Glutamatergic neuron (in vitro differentiated cells): ENCODE results near the gene SYNDIG1. TPM values are rescaled to one million over a fixed set of nuclear protein-coding genes. Genes with fewer than 3 reads are reported as not detected.

Experiments
- DNase-seq: peaks from one replicate; pipeline ENCODE4 v3.0.0; 2022
- H3K27ac Mint-ChIP-seq: one replicate; pipeline ENCODE4 v1.8.0; 2020; ENCODE audit warnings: mild to moderate bottlenecking, mixed read lengths, inconsistent platforms; ENCODE audit not compliant: unreplicated experiment
- H3K27me3 Mint-ChIP-seq: one replicate; pipeline ENCODE4 v1.8.0; 2020; ENCODE audit warnings: mild to moderate bottlenecking, moderate library complexity, mixed read lengths, inconsistent platforms; ENCODE audit not compliant: unreplicated experiment
- H3K36me3 Mint-ChIP-seq: one replicate; pipeline ENCODE4 v1.8.0; 2020; ENCODE audit warnings: mild to moderate bottlenecking, mixed read lengths, inconsistent platforms; ENCODE audit not compliant: unreplicated experiment
- H3K4me1 Mint-ChIP-seq: one replicate; pipeline ENCODE4 v1.8.0; 2020; ENCODE audit warnings: mild to moderate bottlenecking, low read depth, mixed read lengths, inconsistent platforms; ENCODE audit not compliant: unreplicated experiment
- H3K4me3 Mint-ChIP-seq: one replicate; pipeline ENCODE4 v1.8.0; 2020; ENCODE audit warnings: mild to moderate bottlenecking, mixed read lengths, inconsistent platforms; ENCODE audit not compliant: unreplicated experiment
- H3K9me3 Mint-ChIP-seq: one replicate; pipeline ENCODE4 v1.8.0; 2020; ENCODE audit warnings: mild to moderate bottlenecking, moderate library complexity, mixed read lengths, inconsistent platforms; ENCODE audit not compliant: unreplicated experiment
- total RNA-seq: library from RNA; stranded (reverse); fragmentation: NEBNext Ultra II Directional; extraction: Animal tissue kit (Norgen Biotek cat#: 25700); gene quantifications from one replicate; pipeline ENCODE4 v1.2.1, GENCODE V29; 2021; ENCODE audit not compliant: unreplicated experiment
- TF ChIP-seq, protein P1 (sequence below): fragments of 200-600 bp; sonication (generic); IDR thresholded peaks from one replicate; pipeline ENCODE4 v1.5.0; 2021; ENCODE audit not compliant: partially characterized antibody, unreplicated experiment

SYNDIG1 gene
- total RNA-seq, 1 donor from 2014 or later: 10.4 TPM

DNA sequence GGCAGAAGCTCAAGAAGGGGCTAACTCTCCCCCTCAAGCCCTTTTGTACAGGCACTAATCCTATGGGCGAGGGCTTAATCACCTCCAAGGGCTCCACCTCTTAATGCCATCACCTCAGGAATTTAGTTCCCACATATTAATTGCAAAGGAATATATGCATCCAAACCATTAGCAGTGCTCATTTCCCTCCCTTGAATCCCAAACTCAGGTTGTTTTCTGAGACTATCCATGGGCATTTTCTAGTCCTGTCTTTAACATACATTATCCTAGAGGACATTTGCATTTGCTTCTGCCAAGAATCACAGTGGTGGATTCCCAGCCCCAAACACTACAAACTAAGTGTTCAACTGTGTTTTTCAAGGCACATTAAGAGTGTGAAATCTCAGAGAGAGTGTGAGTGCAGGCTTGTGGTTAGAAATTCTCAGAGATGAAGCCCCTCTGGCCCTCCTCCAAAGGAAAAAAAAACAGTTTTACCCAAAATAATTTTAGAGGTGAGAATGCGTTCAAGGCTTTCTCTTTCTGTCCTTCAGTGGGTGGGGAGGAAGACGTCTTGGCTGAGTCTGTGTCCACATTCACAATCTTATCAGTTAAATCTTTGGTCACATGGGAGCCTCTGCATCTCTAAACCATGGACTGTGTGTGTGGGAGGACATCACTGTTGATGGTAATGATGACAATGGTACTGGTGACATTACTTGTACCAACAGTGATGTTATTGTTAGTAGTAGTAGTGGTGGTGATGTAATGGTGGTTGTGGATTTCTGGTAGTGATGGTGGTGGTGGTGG, 59.3 kb downstream of the SYNDIG1 start:
- DNase-seq: no peak
- H3K4me3 Mint-ChIP-seq: no peak overlapping the region
- peaks cover 6% of the 10 kb centered on the region for H3K4me1 Mint-ChIP-seq
- TF ChIP-seq, protein P1, sequence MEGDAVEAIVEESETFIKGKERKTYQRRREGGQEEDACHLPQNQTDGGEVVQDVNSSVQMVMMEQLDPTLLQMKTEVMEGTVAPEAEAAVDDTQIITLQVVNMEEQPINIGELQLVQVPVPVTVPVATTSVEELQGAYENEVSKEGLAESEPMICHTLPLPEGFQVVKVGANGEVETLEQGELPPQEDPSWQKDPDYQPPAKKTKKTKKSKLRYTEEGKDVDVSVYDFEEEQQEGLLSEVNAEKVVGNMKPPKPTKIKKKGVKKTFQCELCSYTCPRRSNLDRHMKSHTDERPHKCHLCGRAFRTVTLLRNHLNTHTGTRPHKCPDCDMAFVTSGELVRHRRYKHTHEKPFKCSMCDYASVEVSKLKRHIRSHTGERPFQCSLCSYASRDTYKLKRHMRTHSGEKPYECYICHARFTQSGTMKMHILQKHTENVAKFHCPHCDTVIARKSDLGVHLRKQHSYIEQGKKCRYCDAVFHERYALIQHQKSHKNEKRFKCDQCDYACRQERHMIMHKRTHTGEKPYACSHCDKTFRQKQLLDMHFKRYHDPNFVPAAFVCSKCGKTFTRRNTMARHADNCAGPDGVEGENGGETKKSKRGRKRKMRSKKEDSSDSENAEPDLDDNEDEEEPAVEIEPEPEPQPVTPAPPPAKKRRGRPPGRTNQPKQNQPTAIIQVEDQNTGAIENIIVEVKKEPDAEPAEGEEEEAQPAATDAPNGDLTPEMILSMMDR: no peak
- H3K27ac Mint-ChIP-seq: no peak overlapping the region
- H3K36me3 Mint-ChIP-seq: no peaks in the 10 kb centered on the region
- H3K9me3 Mint-ChIP-seq: peaks cover 5% of the 10 kb centered on the region
- no peaks in the 10 kb centered on the region for H3K27me3 Mint-ChIP-seq

DNA sequence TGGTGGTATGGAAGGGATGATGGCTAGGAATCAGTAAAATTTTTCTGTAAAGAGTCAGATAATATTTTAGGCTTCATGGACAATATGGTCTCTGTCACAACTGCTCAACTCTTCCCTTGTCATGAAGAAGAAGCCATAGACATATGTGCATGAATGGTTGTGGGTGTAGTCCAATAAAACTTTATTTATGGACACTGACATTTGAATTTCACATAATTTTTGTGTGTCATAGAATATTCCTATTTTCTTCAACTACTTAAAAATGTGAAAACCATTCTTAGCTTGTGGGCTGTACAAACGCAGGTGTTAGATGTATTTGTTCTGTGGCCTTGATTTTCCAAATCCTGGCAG, 59.9 kb downstream of the SYNDIG1 start:
- DNase-seq: no peak
- TF ChIP-seq, protein P1: no peak
- peaks cover 5% of the 10 kb centered on the region for H3K9me3 Mint-ChIP-seq
- H3K4me1 Mint-ChIP-seq: peaks cover 6% of the 10 kb centered on the region
- no peaks in the 10 kb centered on the region for H3K27me3 Mint-ChIP-seq
- no peaks in the 10 kb centered on the region for H3K36me3 Mint-ChIP-seq
- no peak overlapping the region for H3K4me3 Mint-ChIP-seq
- H3K27ac Mint-ChIP-seq: no peak overlapping the region

DNA sequence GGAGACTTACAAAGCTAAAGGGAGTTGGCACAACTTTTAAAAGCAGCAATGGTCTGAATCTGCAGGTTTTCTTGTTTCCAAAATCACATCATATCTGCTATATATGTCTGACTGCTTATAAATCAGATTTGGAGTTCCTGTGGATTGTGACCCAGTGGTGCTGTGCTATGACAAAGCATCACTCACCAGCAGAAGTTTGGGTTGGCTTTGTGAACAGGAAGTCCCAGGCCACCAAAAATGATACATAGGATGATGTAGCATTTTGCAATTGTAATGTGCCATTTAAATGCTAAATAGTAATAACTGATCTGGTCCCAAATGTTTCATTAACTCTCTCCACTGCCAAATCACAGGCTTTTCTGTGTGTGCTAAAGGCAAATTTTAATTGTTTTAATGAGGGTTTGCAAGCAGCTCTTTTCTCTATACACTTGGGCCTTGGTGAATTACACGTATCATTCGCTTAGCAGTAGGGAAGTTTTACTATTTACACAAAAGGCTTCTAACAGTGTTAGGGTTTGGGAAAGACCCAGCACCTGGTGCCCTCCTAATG, 60.8 kb downstream of the SYNDIG1 start:
- Mint-ChIP-seq H3K27ac (no peak overlapping the region), H3K9me3 (peaks cover 5% of the 10 kb centered on the region)

DNA sequence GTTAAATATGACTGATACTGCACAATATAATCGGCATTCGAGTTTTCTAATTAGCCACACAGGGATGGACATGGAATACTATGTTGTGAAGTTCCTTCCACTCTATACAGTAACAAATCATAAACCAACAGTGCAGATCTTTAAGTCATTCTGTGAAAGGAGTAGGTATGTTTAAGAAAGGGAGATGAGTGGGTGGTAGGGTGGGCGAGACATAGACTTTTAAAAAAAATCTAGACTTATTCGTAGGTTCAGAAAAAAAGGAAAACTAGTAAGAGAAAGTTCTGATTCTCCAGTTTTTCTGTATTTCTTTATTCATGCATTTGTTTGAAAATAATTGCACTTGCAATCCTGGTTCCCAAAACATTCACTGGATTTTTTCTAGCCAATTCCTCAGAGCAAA, 61.8 kb downstream of the SYNDIG1 start:
- H3K4me1 Mint-ChIP-seq: peaks cover 6% of the 10 kb centered on the region
- H3K9me3 Mint-ChIP-seq: peaks cover 5% of the 10 kb centered on the region
- H3K27me3 Mint-ChIP-seq: no peaks in the 10 kb centered on the region
- H3K27ac Mint-ChIP-seq: no peak overlapping the region
- TF ChIP-seq, protein P1: no peak
- no peaks in the 10 kb centered on the region for H3K36me3 Mint-ChIP-seq
- H3K4me3 Mint-ChIP-seq: no peak overlapping the region
- DNase-seq: no peak

More for the DNA sequence above, 60.8 kb downstream of the SYNDIG1 start:
- H3K36me3 Mint-ChIP-seq: no peaks in the 10 kb centered on the region
- no peak for DNase-seq
- TF ChIP-seq, protein P1: no peak
- peaks cover 6% of the 10 kb centered on the region for H3K4me1 Mint-ChIP-seq
- no peak overlapping the region for H3K4me3 Mint-ChIP-seq
- no peaks in the 10 kb centered on the region for H3K27me3 Mint-ChIP-seq
